ENCODE results near the gene NFKBIB. TPM values are rescaled to one million over a fixed set of nuclear protein-coding genes. Genes with fewer than 3 reads are reported as not detected.

The NFKBIB gene
- polyA plus RNA-seq, 2 of the 4 experiments (the other 2 are of a cell fraction), result 35.0 to 61.7 TPM

GRCh38 chr19:38928391-38929001 lies 28.7 kb downstream of the NFKBIB start:
- no peak for ATAC-seq
- WGBS (ENCODE audit: missing lambda C conversion rate), result 86% methylated on average over 4 of the region's 4 CpGs
- CTCF ChIA-PET, result interaction anchor here (0.9 to 12.2 kb wide), 26 partner anchors 10 to 526 kb away, joined by 3 to 245 read pairs (median 4); partner anchors contain the start of genes CCER2, ECH1, FAM98C and FBXO17
- FAIRE-seq, result no peak
- no peak overlapping the region for H3K4me2 ChIP-seq
- H3K4me3 ChIP-seq, result no peak overlapping the region
- no peak for TF ChIP-seq FOXS1 (CRISPR knock-in tag; IDR thresholded peaks at IDR 0.05)
- peak; percentile 74 for TF ChIP-seq ZFP36 (IDR thresholded peaks at IDR 0.05; ENCODE audit: borderline replicate concordance, partially characterized antibody)
- peaks cover 19% of the 10 kb centered on the region for H3K4me1 ChIP-seq
- H3K9me3 ChIP-seq, result no peaks in the 10 kb centered on the region
- H3K27ac ChIP-seq, result no peak overlapping the region
- no peak for DNase-seq (ENCODE audit: low read depth in 1 of 2, low spot score in 1 of 2)
- POLR2A ChIA-PET, result no interaction called here

DNA sequence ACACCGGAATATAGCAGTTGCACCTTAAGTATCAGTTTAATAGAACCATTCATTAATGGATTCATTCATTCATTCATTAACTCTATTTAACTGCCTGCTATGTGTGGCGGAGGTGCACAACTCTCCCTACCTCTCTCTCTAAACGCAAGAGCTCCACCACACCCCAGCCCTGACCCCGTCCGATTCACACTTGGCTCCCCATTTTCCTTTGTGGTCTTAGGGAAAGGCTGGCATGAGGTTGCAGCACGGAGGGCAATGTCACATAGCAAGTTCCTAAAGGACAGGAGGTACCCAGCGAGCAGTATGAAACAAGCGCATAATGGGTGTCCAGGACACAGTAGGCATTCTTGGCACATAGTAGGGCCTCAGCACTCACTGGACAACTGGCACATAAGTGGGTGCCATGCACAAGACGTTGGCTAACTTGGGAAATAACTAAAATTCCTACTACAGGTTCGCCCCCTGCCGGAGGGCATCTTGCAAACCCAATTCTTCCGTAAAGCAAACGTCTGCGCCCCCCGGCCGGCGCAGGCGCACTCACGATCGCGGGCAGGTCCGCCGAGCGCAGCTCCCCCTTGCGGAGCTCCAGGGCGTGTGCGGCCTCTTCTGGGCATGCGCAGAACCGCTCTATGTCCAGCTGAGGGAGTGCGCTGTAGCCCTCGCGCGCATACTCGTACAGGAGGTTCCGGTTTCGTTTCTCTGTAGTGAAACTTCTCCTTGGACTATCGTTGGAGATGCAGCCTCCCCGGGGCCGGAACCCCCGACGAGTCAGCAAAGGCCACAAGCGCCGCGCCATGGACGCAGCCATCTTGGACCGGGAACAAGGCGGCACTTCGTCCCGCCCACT lies 30.4 kb downstream of the NFKBIB start, which contains the start of gene SARS2:
Gene SARS2 (minus strand): TSS at position 835 of the 847 bp plus-strand sequence. CDS start 27 bp downstream, at position 808.
- CTCF ChIA-PET, result interaction anchor here (0.5 to 12.2 kb wide), 136 partner anchors 9 to 1548 kb away, joined by 3 to 245 read pairs (median 4); partner anchors contain the start of genes ACP7, CAPN12, CCER2 and ECH1
- Histone ChIP-seq H3K4me1 (peaks cover 19% of the 10 kb centered on the region), H3K4me3 (peak within 1 kb of the TSS; percentile 66), H3K4me2 (peak within 1 kb of the TSS; percentile 86), H3K27ac (peak within 1 kb of the TSS; percentile 87), H3K9me3 (no peaks in the 10 kb centered on the region)
- POLR2A ChIA-PET, result interaction anchor here (0.6 to 3.0 kb wide), 58 partner anchors 9 to 572 kb away, joined by 3 to 30 read pairs (median 4); partner anchors contain the start of genes ACTN4, CCER2, ECH1 and EIF3K
- FAIRE-seq, result no peak
- DNase-seq (ENCODE audit: low read depth in 1 of 2, low spot score in 1 of 2), result peak; percentile 98 to 99
- 3% methylated on average over 49 of the region's 49 CpGs for WGBS (ENCODE audit: missing lambda C conversion rate)
- peak; percentile 65 to 69 for ATAC-seq
- TF ChIP-seq BHLHE40 (IDR thresholded peaks at IDR 0.05; ENCODE audit: low read depth, low read length), result 0 out of 2 replicates have a peak, but pooled peaks have one; percentile 33
- no peak; the same call in 1 of the 2 replicates for TF ChIP-seq MAZ (IDR thresholded peaks at IDR 0.05; ENCODE audit: borderline replicate concordance, low read depth, low read length)
- peak; percentile 88 to 98 for TF ChIP-seq RAD21 (conservative IDR thresholded peaks at IDR 0.05 in 1 of 2, IDR thresholded peaks at IDR 0.05 in 1 of 2)
- no peak for TF ChIP-seq CBX8 (IDR thresholded peaks at IDR 0.05)
- 0 out of 2 replicates have a peak, but pooled peaks have one; percentile 49 for TF ChIP-seq ESRRA (IDR thresholded peaks at IDR 0.05; ENCODE audit: borderline replicate concordance, low read length)
- TF ChIP-seq MAFK (IDR thresholded peaks at IDR 0.05; ENCODE audit: partially characterized antibody), result peak; percentile 53
- TF ChIP-seq, protein P1, sequence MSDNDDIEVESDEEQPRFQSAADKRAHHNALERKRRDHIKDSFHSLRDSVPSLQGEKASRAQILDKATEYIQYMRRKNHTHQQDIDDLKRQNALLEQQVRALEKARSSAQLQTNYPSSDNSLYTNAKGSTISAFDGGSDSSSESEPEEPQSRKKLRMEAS (IDR thresholded peaks at IDR 0.05), result peak; percentile 61; the same call in 1 of the 2 replicates
- TF ChIP-seq KDM5A (IDR thresholded peaks at IDR 0.05), result peak; percentile 83
- TF ChIP-seq SMC3 (IDR thresholded peaks at IDR 0.05), result peak; percentile 99
- TF ChIP-seq CHD2 (IDR thresholded peaks at IDR 0.05; ENCODE audit: low read length, partially characterized antibody), result peak; percentile 25
- TF ChIP-seq SREBF2 (IDR thresholded peaks at IDR 0.05), result peak; percentile 13; the same call in 1 of the 2 replicates
- peak; percentile 20 to 89; a peak in 3 of 5 replicates for TF ChIP-seq JUN (IDR thresholded peaks at IDR 0.05)
- peak; percentile 22; the same call in 1 of the 2 replicates for TF ChIP-seq GATA3 (IDR thresholded peaks at IDR 0.05; ENCODE audit: borderline replicate concordance)
- peak; percentile 51 for TF ChIP-seq PBX3 (IDR thresholded peaks at IDR 0.05)
- peak; percentile 93 for TF ChIP-seq PHF8 (IDR thresholded peaks at IDR 0.05; ENCODE audit: borderline replicate concordance, low read depth)
- no peak for TF ChIP-seq RNF2 (IDR thresholded peaks at IDR 0.05; ENCODE audit: borderline replicate concordance, low read depth)
- peak; percentile 24; the same call in 1 of the 2 replicates for TF ChIP-seq REST (IDR thresholded peaks at IDR 0.05)
- TF ChIP-seq EHMT2 (IDR thresholded peaks at IDR 0.05; ENCODE audit: low read depth), result no peak
- TF ChIP-seq HOXB5 (CRISPR knock-in tag; IDR thresholded peaks at IDR 0.05), result peak; percentile 54; the same call in 1 of the 2 replicates
- TF ChIP-seq RFX5 (IDR thresholded peaks at IDR 0.05), result no peak; the same call in 1 of the 2 replicates
- TF ChIP-seq, protein P2, sequence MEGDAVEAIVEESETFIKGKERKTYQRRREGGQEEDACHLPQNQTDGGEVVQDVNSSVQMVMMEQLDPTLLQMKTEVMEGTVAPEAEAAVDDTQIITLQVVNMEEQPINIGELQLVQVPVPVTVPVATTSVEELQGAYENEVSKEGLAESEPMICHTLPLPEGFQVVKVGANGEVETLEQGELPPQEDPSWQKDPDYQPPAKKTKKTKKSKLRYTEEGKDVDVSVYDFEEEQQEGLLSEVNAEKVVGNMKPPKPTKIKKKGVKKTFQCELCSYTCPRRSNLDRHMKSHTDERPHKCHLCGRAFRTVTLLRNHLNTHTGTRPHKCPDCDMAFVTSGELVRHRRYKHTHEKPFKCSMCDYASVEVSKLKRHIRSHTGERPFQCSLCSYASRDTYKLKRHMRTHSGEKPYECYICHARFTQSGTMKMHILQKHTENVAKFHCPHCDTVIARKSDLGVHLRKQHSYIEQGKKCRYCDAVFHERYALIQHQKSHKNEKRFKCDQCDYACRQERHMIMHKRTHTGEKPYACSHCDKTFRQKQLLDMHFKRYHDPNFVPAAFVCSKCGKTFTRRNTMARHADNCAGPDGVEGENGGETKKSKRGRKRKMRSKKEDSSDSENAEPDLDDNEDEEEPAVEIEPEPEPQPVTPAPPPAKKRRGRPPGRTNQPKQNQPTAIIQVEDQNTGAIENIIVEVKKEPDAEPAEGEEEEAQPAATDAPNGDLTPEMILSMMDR (IDR thresholded peaks at IDR 0.05), result peak; percentile 100
- TF ChIP-seq BCL3 (IDR thresholded peaks at IDR 0.05), result 0 out of 3 replicates have a peak, but pooled peaks have one; percentile 63
- TF ChIP-seq RCOR1 (IDR thresholded peaks at IDR 0.05; ENCODE audit: low read depth, low read length), result no peak

All from A549 (cell line).